ENCODE results near the gene NEGR1.
A peak's percentile ranks its signal among the peaks of the same experiment; 100 is the strongest.

Gene NEGR1

DNA sequence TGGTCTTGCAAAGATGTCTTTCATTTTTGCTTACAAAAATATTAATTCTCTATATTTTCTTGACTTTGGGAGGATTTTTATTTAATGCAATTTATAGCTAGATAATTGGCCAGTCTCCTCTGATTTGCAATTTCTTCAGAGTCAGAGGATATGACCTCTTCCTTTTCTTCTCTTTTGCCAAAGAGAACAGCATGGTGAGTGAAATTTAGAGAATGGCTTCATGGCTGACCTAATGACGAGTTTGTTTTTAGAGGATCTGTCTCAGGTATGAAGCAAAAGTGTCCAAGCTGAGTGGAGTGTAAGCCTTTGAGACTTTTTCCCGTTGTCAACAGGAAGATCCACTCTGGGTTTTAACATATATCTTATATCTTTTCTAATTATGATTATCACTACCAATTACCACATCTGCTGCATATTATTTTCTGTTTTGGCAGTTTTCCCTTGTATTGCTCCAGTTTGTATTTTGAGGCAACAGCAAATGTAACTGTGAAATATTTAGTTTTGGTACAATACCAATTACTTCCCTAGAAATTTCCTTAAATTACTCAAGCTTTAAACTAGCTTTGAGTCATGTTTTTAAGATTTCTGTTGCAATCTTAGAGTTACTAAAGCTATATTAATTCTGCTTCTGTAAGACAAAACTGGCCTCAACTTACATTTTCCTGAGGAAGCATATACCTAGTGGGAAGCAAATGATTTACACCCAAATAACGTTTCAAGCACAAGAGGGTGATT lies 868.7 kb downstream of the NEGR1 start:
- Histone ChIP-seq H2AFZ (ENCODE audit: low read depth, low read length) (no peak overlapping the region), H3K9ac (ENCODE audit: low read length) (no peak overlapping the region), H4K20me1 (ENCODE audit: insufficient read depth, low read length) (no peaks in the 10 kb centered on the region), H3K4me3 (ENCODE audit: low read length) (0 out of 2 replicates have a peak overlapping the region, but pooled peaks have one; percentile 14), H3K79me2 (ENCODE audit: low read length) (no peaks in the 10 kb centered on the region), H3K4me2 (ENCODE audit: low read length) (peak overlapping the region; percentile 45), H3K9me3 (ENCODE audit: insufficient read depth, low read length) (no peaks in the 10 kb centered on the region), H3K36me3 (replicated peaks; ENCODE audit: low read depth, low read length) (no peaks in the 10 kb centered on the region), H3K4me1 (ENCODE audit: low read length) (peaks cover 18% of the 10 kb centered on the region), H3K27ac (ENCODE audit: low read length) (peak overlapping the region; percentile 0; the same call in 1 of the 2 replicates), H3K27me3 (ENCODE audit: low read depth, low read length) (no peaks in the 10 kb centered on the region)
- TF ChIP-seq, protein P1, sequence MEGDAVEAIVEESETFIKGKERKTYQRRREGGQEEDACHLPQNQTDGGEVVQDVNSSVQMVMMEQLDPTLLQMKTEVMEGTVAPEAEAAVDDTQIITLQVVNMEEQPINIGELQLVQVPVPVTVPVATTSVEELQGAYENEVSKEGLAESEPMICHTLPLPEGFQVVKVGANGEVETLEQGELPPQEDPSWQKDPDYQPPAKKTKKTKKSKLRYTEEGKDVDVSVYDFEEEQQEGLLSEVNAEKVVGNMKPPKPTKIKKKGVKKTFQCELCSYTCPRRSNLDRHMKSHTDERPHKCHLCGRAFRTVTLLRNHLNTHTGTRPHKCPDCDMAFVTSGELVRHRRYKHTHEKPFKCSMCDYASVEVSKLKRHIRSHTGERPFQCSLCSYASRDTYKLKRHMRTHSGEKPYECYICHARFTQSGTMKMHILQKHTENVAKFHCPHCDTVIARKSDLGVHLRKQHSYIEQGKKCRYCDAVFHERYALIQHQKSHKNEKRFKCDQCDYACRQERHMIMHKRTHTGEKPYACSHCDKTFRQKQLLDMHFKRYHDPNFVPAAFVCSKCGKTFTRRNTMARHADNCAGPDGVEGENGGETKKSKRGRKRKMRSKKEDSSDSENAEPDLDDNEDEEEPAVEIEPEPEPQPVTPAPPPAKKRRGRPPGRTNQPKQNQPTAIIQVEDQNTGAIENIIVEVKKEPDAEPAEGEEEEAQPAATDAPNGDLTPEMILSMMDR (IDR thresholded peaks at IDR 0.05; ENCODE audit: low read depth, low read length) = no peak
- no peak for TF ChIP-seq EZH2phosphoT487 (IDR thresholded peaks at IDR 0.05; ENCODE audit: low read depth)

DNA sequence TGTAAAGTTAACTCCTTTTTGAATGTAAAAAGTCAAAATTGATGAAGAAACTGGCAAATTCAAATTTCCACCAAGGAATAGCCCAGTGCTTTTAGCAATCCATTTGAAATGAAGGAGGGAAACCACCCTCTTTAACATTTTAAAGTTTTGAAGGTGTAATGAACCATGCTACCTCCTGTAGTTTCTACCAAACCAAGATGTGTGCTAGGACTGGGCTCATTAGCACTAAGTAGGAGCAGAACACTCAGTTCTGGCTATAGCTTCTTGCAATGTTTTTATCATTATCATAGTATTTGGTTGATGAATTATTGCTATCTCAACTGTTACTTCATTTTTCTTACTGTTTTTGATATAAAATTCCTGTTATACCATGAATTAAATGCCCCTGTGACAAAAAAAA lies 882.3 kb downstream of the NEGR1 start:
- Histone ChIP-seq H3K4me3 (ENCODE audit: low read length) (no peak overlapping the region), H3K9ac (ENCODE audit: low read length) (no peak overlapping the region), H2AFZ (ENCODE audit: low read depth, low read length) (no peak overlapping the region), H3K36me3 (replicated peaks; ENCODE audit: low read depth, low read length) (no peaks in the 10 kb centered on the region), H3K4me1 (ENCODE audit: low read length) (no peaks in the 10 kb centered on the region), H3K79me2 (ENCODE audit: low read length) (no peaks in the 10 kb centered on the region), H3K4me2 (ENCODE audit: low read length) (no peak overlapping the region), H3K27ac (ENCODE audit: low read length) (no peak overlapping the region), H4K20me1 (ENCODE audit: insufficient read depth, low read length) (no peaks in the 10 kb centered on the region), H3K9me3 (ENCODE audit: insufficient read depth, low read length) (no peaks in the 10 kb centered on the region), H3K27me3 (ENCODE audit: low read depth, low read length) (no peaks in the 10 kb centered on the region)
- TF ChIP-seq EZH2phosphoT487 (IDR thresholded peaks at IDR 0.05; ENCODE audit: low read depth) = no peak
- TF ChIP-seq, protein P1 (IDR thresholded peaks at IDR 0.05; ENCODE audit: low read depth, low read length) = no peak

DNA sequence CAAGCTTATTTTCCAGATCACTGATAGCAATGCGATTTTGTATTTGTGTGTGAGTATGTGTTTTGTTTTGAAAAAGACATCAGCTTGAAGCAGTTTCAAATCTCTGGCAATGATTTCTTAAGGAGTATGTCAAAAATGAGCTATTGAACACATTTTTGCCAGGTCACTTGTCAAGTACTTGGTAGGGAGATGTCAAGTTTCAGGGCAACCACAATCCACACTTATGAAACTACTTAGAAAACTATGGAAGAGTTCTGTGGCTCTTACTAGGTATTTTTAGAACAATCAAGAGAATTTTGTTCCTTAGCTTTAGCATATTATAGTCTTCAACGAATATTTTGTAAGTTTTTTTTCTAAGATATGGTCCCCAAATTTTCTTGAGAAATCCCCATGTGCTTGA lies 882.7 kb downstream of the NEGR1 start:
- no peaks in the 10 kb centered on the region for H3K4me1 ChIP-seq (ENCODE audit: low read length)
- no peaks in the 10 kb centered on the region for H3K36me3 ChIP-seq (replicated peaks; ENCODE audit: low read depth, low read length)
- H3K27ac ChIP-seq (ENCODE audit: low read length) = no peak overlapping the region
- H3K4me3 ChIP-seq (ENCODE audit: low read length) = no peak overlapping the region
- H3K4me2 ChIP-seq (ENCODE audit: low read length) = no peak overlapping the region
- H2AFZ ChIP-seq (ENCODE audit: low read depth, low read length) = no peak overlapping the region
- H3K9me3 ChIP-seq (ENCODE audit: insufficient read depth, low read length) = no peaks in the 10 kb centered on the region
- H4K20me1 ChIP-seq (ENCODE audit: insufficient read depth, low read length) = no peaks in the 10 kb centered on the region
- TF ChIP-seq EZH2phosphoT487 (IDR thresholded peaks at IDR 0.05; ENCODE audit: low read depth) = no peak
- H3K9ac ChIP-seq (ENCODE audit: low read length) = no peak overlapping the region
- no peaks in the 10 kb centered on the region for H3K27me3 ChIP-seq (ENCODE audit: low read depth, low read length)
- H3K79me2 ChIP-seq (ENCODE audit: low read length) = no peaks in the 10 kb centered on the region

DNA sequence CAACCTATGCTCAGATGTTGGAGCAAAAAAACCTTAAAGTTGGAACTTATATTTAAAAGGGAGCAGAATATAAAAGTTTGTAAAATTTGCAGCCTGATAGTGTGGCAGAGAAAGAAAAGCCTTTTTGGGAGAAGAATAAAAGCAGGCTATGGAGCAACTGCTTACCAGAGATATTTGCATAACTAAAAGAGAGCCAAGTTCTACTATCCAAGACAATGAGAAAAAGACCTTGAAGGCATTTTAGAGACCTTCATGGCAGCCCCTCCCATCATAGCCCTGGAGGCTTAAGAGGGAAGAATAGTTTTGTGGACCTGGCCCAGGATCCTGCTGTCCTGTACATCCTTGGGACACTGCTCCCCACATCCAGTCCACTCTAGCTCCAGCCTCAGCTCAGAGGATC lies 889.0 kb downstream of the NEGR1 start:
- Histone ChIP-seq H3K4me2 (ENCODE audit: low read length) (no peak overlapping the region), H3K27me3 (ENCODE audit: low read depth, low read length) (no peaks in the 10 kb centered on the region), H3K9me3 (ENCODE audit: insufficient read depth, low read length) (no peaks in the 10 kb centered on the region), H2AFZ (ENCODE audit: low read depth, low read length) (no peak overlapping the region), H3K36me3 (replicated peaks; ENCODE audit: low read depth, low read length) (no peaks in the 10 kb centered on the region), H3K9ac (ENCODE audit: low read length) (no peak overlapping the region), H4K20me1 (ENCODE audit: insufficient read depth, low read length) (no peaks in the 10 kb centered on the region), H3K4me3 (ENCODE audit: low read length) (no peak overlapping the region), H3K4me1 (ENCODE audit: low read length) (no peaks in the 10 kb centered on the region), H3K27ac (ENCODE audit: low read length) (no peak overlapping the region), H3K79me2 (ENCODE audit: low read length) (no peaks in the 10 kb centered on the region)
- TF ChIP-seq EZH2phosphoT487 (IDR thresholded peaks at IDR 0.05; ENCODE audit: low read depth) = no peak
- TF ChIP-seq, protein P1 (IDR thresholded peaks at IDR 0.05; ENCODE audit: low read depth, low read length) = no peak
